ENCODE data around the gene BBIP1. TPM values are rescaled to one million over a fixed set of nuclear protein-coding genes. Genes with fewer than 3 reads are reported as not detected.

The BBIP1 gene
- total and polyA plus RNA-seq, 10 of the 15 experiments (the other 5 are each of a cell fraction or from before 2014, with no cell fraction given) = 13.8 to 40.8 (median 31.3) TPM

DNA sequence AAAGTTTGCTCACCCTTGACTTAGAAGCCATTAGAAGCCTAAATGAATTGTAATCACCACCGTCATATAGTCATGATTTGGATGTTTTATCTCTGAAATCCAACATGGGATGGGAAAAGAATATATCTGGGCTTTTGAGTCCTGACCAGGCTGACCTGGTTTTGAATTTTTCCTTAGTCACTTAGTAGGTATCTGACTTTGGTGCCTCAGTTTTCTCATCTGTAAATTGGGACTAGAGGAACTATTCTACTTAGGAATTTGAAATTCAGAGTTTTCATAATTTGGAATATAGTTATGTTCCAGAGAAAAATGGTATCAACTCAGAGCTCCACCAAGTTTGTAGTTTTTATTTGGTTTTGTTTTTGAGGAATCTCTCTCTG, 41.3 kb upstream of the BBIP1 start (continued):
- TF ChIP-seq RBBP5 (conservative IDR thresholded peaks at IDR 0.05) = no peak
- TF ChIP-seq EZH2 (IDR thresholded peaks at IDR 0.05; ENCODE audit: borderline replicate concordance, control insufficient read depth, low read depth, low read length) = no peak
- no peak for TF ChIP-seq TCF12 (IDR thresholded peaks at IDR 0.05; ENCODE audit: low read depth, low read length)
- no peak for TF ChIP-seq BHLHE40 (IDR thresholded peaks at IDR 0.05; ENCODE audit: borderline replicate concordance in 1 of 2, low read depth in 2 of 2, low read length in 1 of 2)
- TF ChIP-seq STAT1 (conservative IDR thresholded peaks at IDR 0.05) = no peak

DNA sequence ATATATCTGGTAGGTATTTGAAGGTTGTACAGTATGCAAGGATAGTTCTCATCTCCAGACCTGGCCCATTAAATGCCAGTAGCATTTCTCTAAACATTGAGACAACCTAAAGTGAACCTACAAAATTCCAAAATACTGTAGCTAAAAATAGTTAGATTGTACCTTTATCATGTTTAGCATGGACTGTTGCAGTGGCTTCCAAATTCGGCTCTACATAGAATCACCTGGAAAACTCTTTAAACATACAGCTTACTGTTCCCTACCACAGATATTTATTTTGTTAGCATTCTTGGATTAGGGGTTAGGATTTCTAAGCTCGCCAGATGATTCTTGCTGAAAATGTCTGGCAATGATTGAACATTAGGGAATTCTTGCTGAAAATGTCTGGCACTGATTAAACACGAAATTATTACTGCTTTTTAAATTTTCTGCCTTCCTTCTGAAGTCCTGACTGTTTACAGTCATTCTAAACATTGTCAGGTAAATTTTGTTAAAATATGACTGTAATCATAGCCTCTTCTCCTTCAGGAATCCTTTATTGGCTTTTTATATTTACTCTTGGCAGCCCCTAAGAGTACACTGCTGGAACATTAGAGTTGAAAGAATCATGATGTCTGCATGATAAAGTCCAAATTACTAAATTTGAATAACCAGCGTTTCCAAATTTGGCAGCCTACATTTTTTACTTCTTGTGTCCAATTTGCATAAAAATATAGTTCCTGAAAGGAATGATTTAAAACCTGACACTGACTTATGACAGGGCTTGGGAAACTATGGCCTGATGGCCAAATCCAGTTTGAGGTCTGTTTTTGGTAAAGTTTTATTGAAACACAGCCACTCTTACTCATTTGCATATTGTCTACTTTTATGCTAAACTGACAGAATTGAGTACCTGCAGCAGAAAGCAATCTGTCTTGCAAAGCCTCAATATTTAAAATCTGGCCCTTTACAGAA, 40.7 kb upstream of the BBIP1 start:
- CTCF ChIA-PET = no interaction called here
- no peaks in the 10 kb centered on the region; the same call in 2 of the 3 replicates for H3K9me3 ChIP-seq (replicated peaks; ENCODE audit: control insufficient read depth, insufficient read depth, low read length)
- H3K79me2 ChIP-seq (ENCODE audit: control insufficient read depth, insufficient read depth, low read length) = peaks cover 82% of the 10 kb centered on the region
- no peak for ATAC-seq
- no peaks in the 10 kb centered on the region for H3K27me3 ChIP-seq (replicated peaks in 1 of 2; ENCODE audit: control insufficient read depth in 2 of 2, insufficient read depth in 2 of 2, low read length in 1 of 2)
- peaks cover 0 to 6% of the 10 kb centered on the region in 2 experiments; a peak in 2 of 4 replicates for H3K36me3 ChIP-seq (ENCODE audit: control insufficient read depth in 2 of 2, insufficient read depth in 2 of 2, low read length in 1 of 2)
- H3K27ac ChIP-seq (ENCODE audit: control insufficient read depth, insufficient read depth) = no peak overlapping the region
- WGBS (ENCODE audit: insufficient coverage, insufficient replicate concordance, low lambda C conversion rate, missing lambda C conversion rate) = 60% methylated on average over 4 of the region's 4 CpGs
- H3K9ac ChIP-seq (ENCODE audit: control insufficient read depth, insufficient read depth, low read length) = no peak overlapping the region
- POLR2A ChIA-PET = no interaction called here
- H3K4me3 ChIP-seq = no peak overlapping the region
- no peak for FAIRE-seq
- H3K4me1 ChIP-seq (ENCODE audit: control insufficient read depth, insufficient read depth, low read length) = peaks cover 3% of the 10 kb centered on the region; the same call in 1 of the 2 replicates
- intact Hi-C loops (cut with micrococcal nuclease; ENCODE audit: unreplicated experiment) = no loop called here
- no peak overlapping the region for H3K4me2 ChIP-seq (ENCODE audit: control insufficient read depth, insufficient read depth)
- no peak for DNase-seq (ENCODE audit: low read depth, low spot score)
- in situ Hi-C loops (cut with MboI) = no loop called here
- no peaks in the 10 kb centered on the region for H4K20me1 ChIP-seq (ENCODE audit: control insufficient read depth, insufficient read depth)
- no TSS peak for BruUV-seq (replicated peaks)
- SMC1A ChIA-PET (ENCODE audit: uncharacterized antibody, unreplicated experiment) = interaction anchor here (0.7 to 1.3 kb wide), 2 partner anchors 18 to 156 kb away, joined by 3 read pairs; no protein-coding TSS in a partner anchor
- no peak overlapping the region for H2AFZ ChIP-seq (ENCODE audit: control insufficient read depth, low read depth, low read length)
- TF ChIP-seq CREM (IDR thresholded peaks at IDR 0.05; ENCODE audit: low read depth) = no peak
- TF ChIP-seq, protein P1, sequence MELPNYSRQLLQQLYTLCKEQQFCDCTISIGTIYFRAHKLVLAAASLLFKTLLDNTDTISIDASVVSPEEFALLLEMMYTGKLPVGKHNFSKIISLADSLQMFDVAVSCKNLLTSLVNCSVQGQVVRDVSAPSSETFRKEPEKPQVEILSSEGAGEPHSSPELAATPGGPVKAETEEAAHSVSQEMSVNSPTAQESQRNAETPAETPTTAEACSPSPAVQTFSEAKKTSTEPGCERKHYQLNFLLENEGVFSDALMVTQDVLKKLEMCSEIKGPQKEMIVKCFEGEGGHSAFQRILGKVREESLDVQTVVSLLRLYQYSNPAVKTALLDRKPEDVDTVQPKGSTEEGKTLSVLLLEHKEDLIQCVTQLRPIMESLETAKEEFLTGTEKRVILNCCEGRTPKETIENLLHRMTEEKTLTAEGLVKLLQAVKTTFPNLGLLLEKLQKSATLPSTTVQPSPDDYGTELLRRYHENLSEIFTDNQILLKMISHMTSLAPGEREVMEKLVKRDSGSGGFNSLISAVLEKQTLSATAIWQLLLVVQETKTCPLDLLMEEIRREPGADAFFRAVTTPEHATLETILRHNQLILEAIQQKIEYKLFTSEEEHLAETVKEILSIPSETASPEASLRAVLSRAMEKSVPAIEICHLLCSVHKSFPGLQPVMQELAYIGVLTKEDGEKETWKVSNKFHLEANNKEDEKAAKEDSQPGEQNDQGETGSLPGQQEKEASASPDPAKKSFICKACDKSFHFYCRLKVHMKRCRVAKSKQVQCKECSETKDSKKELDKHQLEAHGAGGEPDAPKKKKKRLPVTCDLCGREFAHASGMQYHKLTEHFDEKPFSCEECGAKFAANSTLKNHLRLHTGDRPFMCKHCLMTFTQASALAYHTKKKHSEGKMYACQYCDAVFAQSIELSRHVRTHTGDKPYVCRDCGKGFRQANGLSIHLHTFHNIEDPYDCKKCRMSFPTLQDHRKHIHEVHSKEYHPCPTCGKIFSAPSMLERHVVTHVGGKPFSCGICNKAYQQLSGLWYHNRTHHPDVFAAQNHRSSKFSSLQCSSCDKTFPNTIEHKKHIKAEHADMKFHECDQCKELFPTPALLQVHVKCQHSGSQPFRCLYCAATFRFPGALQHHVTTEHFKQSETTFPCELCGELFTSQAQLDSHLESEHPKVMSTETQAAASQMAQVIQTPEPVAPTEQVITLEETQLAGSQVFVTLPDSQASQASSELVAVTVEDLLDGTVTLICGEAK (IDR thresholded peaks at IDR 0.05; ENCODE audit: borderline replicate concordance) = peak; percentile 75
- RAD21 ChIA-PET (ENCODE audit: unreplicated experiment) = no interaction called here

Measured in GM12878 (cell line).